Measurements from ENCODE around the gene NPIPB6.

Gene NPIPB6

GRCh38 chr16:28321700-28322411, 41.5 kb downstream of the NPIPB6 start:
- peak; percentile 54 for DNase-seq

GRCh38 chr16:28320741-28321140, 42.6 kb downstream of the NPIPB6 start:
- no peak for DNase-seq

- no peak for DNase-seq
These were observed 43.2 kb downstream of the NPIPB6 start for GRCh38 chr16:28320023-28320561.

- no peak for DNase-seq
These were observed 43.8 kb downstream of the NPIPB6 start for GRCh38 chr16:28319476-28320022.

GRCh38 chr16:28318042-28318744, 45.1 kb downstream of the NPIPB6 start:
- DNase-seq: no peak

- DNase-seq: peak; percentile 77
These were observed 46.0 kb downstream of the NPIPB6 start for GRCh38 chr16:28317040-28317880.

GRCh38 chr16:28316054-28316453, 47.3 kb downstream of the NPIPB6 start:
- no peak for DNase-seq

GRCh38 chr16:28313587-28313986, 49.7 kb downstream of the NPIPB6 start:
- DNase-seq: no peak

- DNase-seq: no peak
These were observed 51.0 kb downstream of the NPIPB6 start for GRCh38 chr16:28312327-28312726.

- peak; percentile 52 for DNase-seq
These were observed 51.4 kb downstream of the NPIPB6 start for GRCh38 chr16:28311913-28312312.

- DNase-seq: no peak
These were observed 51.9 kb downstream of the NPIPB6 start for GRCh38 chr16:28311413-28311812.

GRCh38 chr16:28310796-28311195, 52.5 kb downstream of the NPIPB6 start:
- DNase-seq: no peak

GRCh38 chr16:28309811-28310311, 53.4 kb downstream of the NPIPB6 start:
- DNase-seq: no peak

GRCh38 chr16:28308794-28309584, 54.3 kb downstream of the NPIPB6 start:
- no peak for DNase-seq

GRCh38 chr16:28307936-28308335, 55.4 kb downstream of the NPIPB6 start:
- DNase-seq: no peak

- DNase-seq: no peak
These were observed 59.1 kb downstream of the NPIPB6 start for GRCh38 chr16:28304214-28304613.

- DNase-seq: no peak
These were observed 60.2 kb downstream of the NPIPB6 start for GRCh38 chr16:28303132-28303531.

GRCh38 chr16:28301620-28302019, 61.7 kb downstream of the NPIPB6 start:
- no peak for DNase-seq

GRCh38 chr16:28301154-28301553, 62.2 kb downstream of the NPIPB6 start:
- no peak for DNase-seq

GRCh38 chr16:28300327-28300726, 63.0 kb downstream of the NPIPB6 start:
- no peak for DNase-seq

- no peak for DNase-seq
These were observed 64.8 kb downstream of the NPIPB6 start for GRCh38 chr16:28298511-28298878.

Measured in retina (tissue), 1 donor.